Neutrophil (primary cell): ENCODE measurements around the gene SPNS2.

Experiments used
- H3K27ac ChIP-seq: fragments of 200-600 bp; sonication (generic); 2 replicates; pipeline ENCODE4 v1.5.1; 2016; ENCODE audit warnings: mild to moderate bottlenecking, moderate library complexity
- H3K27me3 ChIP-seq: fragments of 200-600 bp; sonication (generic); 2 replicates; pipeline ENCODE4 v1.6.0; 2016; ENCODE audit warnings: mild to moderate bottlenecking
- H3K36me3 ChIP-seq: fragments of 200-600 bp; sonication (generic); 2 replicates; pipeline ENCODE4 v1.5.1; 2017
- H3K4me1 ChIP-seq, 2 experiments: fragments of 200-600 bp in 1 of 2; sonication (generic) in 1 of 2; 1 replicate in 1 of 2; 2 replicates in 1 of 2; pipeline versions ENCODE4 v1.5.1 to v1.6.1; 2013 to 2016; ENCODE audit warnings: low read depth in 1 of 2, low read length in 1 of 2, mild to moderate bottlenecking in 1 of 2, moderate library complexity in 1 of 2; ENCODE audit not compliant: control insufficient read depth in 1 of 2, insufficient read depth in 1 of 2
- H3K4me3 ChIP-seq, 2 experiments: fragments of 200-600 bp in 1 of 2; sonication (generic) in 1 of 2; 1 replicate in 1 of 2; 2 replicates in 1 of 2; pipeline ENCODE4 v1.5.1; 2013 to 2016; ENCODE audit warnings: low read depth in 1 of 2, low read length in 1 of 2, mild to moderate bottlenecking in 1 of 2, moderate library complexity in 1 of 2
- H3K9me3 ChIP-seq: fragments of 200-600 bp; sonication (generic); 2 replicates; pipeline ENCODE4 v1.5.1; 2016
- CTCF ChIP-seq: fragments of 200-600 bp; sonication (generic); IDR thresholded peaks from 2 replicates; pipeline ENCODE4 v1.5.1; 2016; ENCODE audit warnings: antibody characterized with exemption

Gene SPNS2

GRCh38 chr17:4569591-4569990 is 70.9 kb downstream of the SPNS2 start:
- H3K9me3 ChIP-seq = no peaks in the 10 kb centered on the region
- TF ChIP-seq CTCF = no peak
- H3K4me1 ChIP-seq = peaks cover 3 to 7% of the 10 kb centered on the region in 2 experiments

GRCh38 chr17:4572131-4572530 is 73.5 kb downstream of the SPNS2 start:
- no peak overlapping the region for H3K27ac ChIP-seq
- H3K36me3 ChIP-seq = no peaks in the 10 kb centered on the region
- H3K27me3 ChIP-seq = peaks cover 8% of the 10 kb centered on the region
- TF ChIP-seq CTCF = no peak
- no peaks in the 10 kb centered on the region for H3K4me1 ChIP-seq
- H3K9me3 ChIP-seq = no peaks in the 10 kb centered on the region
- no peak overlapping the region for H3K4me3 ChIP-seq

More at GRCh38 chr17:4569591-4569990, 70.9 kb downstream of the SPNS2 start:
- Histone ChIP-seq H3K4me3 (no peak overlapping the region), H3K27ac (no peak overlapping the region), H3K36me3 (no peaks in the 10 kb centered on the region), H3K27me3 (peaks cover 8% of the 10 kb centered on the region)

GRCh38 chr17:4573115-4573514 is 74.4 kb downstream of the SPNS2 start:
- no peak for TF ChIP-seq CTCF
- H3K4me3 ChIP-seq = no peak overlapping the region
- no peaks in the 10 kb centered on the region for H3K36me3 ChIP-seq
- H3K27me3 ChIP-seq = peaks cover 8% of the 10 kb centered on the region
- H3K9me3 ChIP-seq = no peaks in the 10 kb centered on the region
- no peak overlapping the region for H3K27ac ChIP-seq
- H3K4me1 ChIP-seq = no peaks in the 10 kb centered on the region

- Histone ChIP-seq H3K4me3 (no peak overlapping the region), H3K27me3 (peaks cover 8% of the 10 kb centered on the region), H3K9me3 (no peaks in the 10 kb centered on the region), H3K27ac (no peak overlapping the region), H3K4me1 (no peaks in the 10 kb centered on the region), H3K36me3 (no peaks in the 10 kb centered on the region)
- TF ChIP-seq CTCF = no peak
Observed at GRCh38 chr17:4573669-4574068, 75.0 kb downstream of the SPNS2 start.

GRCh38 chr17:4574448-4575045 is 75.9 kb downstream of the SPNS2 start:
- no peaks in the 10 kb centered on the region for H3K4me1 ChIP-seq
- no peak overlapping the region for H3K27ac ChIP-seq
- no peak overlapping the region for H3K4me3 ChIP-seq
- peaks cover 8% of the 10 kb centered on the region for H3K27me3 ChIP-seq
- TF ChIP-seq CTCF = no peak
- H3K9me3 ChIP-seq = no peaks in the 10 kb centered on the region
- no peaks in the 10 kb centered on the region for H3K36me3 ChIP-seq
